GM12864 (cell line): ENCODE measurements around the gene SIM1.

Experiments used
- DNase-seq: peaks from one replicate; pipeline ENCODE4 v3.0.0-alpha.2; 2011; ENCODE audit warnings: low read depth
- H3K4me3 ChIP-seq: 2 replicates; pipeline ENCODE4 v1.5.1; 2011; ENCODE audit warnings: mild to moderate bottlenecking, low read depth, low read length, control low read depth
- TF ChIP-seq, protein P1 (sequence below): IDR thresholded peaks from 2 replicates; pipeline ENCODE4 v1.5.1; 2011; ENCODE audit warnings: low read depth, mild to moderate bottlenecking, moderate library complexity, low read length, control low read depth, inconsistent platforms; ENCODE audit errors: missing control alignments

Gene SIM1

DNA sequence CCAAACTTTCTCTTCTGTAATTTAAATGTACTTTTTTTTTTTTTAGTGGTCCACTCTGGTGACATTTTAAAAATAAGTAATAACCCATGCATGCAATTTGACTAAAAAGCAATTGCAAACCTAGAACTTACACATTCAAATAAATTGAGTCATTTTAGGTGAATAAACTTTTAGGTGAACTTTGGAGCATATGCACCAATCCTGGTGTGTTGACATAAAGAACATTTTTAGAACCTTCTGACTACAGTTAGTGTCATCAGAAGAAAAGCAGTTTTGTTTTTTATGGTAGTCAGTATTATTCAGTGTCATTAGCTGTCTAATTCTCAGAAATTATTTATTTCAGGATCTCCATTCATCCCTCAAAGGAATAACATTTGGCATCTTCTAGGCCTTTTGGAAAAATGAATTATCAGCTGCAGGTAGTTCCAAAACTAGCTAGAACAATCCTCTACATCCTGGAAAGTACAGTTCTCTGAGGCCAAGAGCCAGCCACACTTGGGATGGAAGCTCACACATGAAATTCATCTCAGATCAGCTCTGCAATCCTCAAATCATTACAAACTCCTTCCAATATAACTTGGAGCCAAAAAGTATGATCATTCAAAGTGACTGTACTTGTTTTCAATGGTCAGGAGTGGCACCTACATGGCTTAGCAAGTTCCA is 38.5 kb upstream of the SIM1 start:
- DNase-seq = no peak
- TF ChIP-seq, protein P1, sequence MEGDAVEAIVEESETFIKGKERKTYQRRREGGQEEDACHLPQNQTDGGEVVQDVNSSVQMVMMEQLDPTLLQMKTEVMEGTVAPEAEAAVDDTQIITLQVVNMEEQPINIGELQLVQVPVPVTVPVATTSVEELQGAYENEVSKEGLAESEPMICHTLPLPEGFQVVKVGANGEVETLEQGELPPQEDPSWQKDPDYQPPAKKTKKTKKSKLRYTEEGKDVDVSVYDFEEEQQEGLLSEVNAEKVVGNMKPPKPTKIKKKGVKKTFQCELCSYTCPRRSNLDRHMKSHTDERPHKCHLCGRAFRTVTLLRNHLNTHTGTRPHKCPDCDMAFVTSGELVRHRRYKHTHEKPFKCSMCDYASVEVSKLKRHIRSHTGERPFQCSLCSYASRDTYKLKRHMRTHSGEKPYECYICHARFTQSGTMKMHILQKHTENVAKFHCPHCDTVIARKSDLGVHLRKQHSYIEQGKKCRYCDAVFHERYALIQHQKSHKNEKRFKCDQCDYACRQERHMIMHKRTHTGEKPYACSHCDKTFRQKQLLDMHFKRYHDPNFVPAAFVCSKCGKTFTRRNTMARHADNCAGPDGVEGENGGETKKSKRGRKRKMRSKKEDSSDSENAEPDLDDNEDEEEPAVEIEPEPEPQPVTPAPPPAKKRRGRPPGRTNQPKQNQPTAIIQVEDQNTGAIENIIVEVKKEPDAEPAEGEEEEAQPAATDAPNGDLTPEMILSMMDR = no peak

DNA sequence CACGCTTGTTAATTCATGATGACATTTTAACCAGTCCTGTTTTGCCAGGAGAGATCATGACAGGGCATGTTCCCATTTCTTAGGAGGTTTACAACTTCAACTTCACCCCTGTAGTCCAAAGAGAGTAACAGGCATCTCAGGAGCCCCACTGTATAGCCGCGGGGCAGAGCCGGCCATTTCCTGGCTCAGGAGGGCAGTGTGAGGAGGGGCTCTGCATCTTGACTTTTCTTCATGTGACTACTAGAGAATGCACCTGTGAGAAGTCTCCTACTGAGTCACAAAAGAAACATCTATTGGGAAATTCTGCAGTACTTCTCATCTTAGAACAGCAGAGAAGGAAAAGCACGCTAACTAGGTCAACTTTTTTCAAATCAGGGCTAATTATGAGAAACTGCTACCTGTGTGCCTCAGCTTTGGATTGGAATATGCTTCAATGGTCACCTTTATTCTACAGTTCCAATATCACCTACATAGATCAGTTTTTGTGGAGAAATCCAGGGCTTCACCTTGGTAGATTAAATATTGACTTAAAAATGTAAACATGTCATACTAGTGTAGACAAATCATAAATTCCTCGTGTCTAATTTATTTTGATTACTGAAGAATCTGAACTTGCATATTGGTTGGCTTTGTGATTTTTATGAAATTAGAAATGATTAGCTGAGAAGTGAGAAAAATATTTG is 28.6 kb upstream of the SIM1 start:
- DNase-seq = no peak
- H3K4me3 ChIP-seq = no peak overlapping the region
- TF ChIP-seq, protein P1 = no peak

More for the DNA sequence above, 38.5 kb upstream of the SIM1 start:
- H3K4me3 ChIP-seq = no peak overlapping the region

DNA sequence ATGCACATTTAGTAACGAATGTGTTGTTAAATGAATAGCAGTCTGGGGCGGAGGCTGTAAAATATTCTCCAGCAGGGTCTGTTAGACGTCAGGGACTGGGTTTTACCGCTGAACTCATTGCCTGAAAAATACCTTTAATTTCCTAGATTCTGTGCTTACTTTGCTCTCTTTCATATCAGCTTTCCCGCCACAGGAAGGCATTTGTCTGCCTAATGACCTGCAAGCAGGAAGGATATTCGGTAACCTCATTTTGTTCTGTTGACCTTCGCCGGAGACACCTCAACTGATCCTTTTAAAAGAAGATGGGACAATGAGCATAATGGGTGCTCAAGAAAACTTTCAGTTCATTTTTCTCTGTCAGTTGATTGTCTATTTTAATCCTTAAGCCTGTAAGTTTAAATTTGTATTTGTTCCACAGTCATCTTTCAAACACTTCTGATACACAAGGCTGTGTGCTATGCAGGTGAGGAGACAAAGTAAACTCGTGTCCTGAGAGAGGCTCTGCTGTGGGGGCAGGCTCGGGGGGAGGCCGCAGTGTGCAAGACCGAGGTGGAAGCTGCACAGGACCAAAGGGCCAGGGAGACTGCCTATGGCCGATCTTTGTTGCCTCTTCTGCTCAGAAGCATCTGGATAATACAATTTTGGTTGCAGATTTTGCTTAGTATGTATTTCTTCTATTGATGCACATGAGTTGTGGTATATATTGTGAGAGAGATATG is 27.4 kb upstream of the SIM1 start:
- DNase-seq = no peak

DNA sequence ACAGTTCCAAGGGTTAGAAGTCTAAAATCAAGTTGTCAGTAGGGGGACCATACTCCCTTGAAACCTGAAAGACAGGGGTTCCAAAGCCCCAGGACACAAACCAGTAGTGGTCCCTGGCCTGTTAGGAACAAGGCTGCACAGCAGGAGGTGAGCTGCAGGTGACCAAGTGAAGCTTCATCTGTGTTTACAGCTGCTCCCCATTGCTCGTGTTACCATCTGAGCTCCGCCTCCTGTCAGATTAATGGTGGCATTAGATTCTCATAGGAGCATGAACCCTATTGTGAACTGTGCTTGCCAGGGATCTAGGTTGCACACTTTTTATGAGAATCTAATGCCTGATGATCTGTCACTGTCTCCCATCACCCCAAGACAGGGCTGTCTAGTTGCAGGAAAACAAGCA is 25.3 kb upstream of the SIM1 start:
- DNase-seq = no peak
- H3K4me3 ChIP-seq = no peak overlapping the region
- TF ChIP-seq, protein P1 = no peak

More for the DNA sequence above, 27.4 kb upstream of the SIM1 start:
- TF ChIP-seq, protein P1 = no peak
- H3K4me3 ChIP-seq = no peak overlapping the region

DNA sequence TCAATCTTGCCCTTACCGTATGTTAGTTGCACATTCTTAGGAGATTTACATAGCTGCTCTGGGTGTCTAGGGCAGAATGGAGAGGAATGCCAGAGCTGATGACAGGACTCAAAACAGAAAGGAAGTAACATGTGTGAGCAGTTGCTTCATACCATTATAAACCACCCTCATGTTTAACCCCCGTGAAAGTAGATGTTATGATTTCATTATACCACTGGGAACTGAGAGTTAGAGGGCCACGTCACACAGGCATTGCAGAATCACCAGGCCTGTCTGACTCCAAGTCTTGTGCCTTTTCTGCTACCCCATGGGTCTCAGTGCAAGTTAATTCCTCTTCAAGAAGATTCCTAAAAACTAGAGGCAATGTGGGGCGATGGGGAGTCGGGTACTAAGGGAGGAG is 23.5 kb upstream of the SIM1 start:
- TF ChIP-seq, protein P1 = no peak
- no peak for DNase-seq
- H3K4me3 ChIP-seq = no peak overlapping the region

DNA sequence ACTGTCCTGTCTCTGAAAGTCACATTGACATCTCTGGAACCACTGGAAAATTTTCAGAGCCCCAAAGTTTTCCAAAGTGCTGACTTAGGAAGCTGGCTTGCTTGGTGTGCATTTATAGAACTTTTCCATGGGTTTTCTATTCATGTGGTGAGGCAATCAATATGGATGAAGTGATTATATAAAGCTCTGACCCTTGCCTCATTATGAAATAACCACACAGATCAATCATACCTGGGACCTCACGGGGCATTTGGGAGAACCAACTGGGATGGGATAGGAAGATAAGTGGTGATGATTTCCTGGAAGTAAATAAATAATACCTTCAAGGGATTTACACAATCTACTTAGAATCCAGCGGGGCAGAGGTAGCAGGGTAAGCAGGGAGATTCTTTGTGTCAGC is 22.9 kb upstream of the SIM1 start:
- H3K4me3 ChIP-seq = no peak overlapping the region
- no peak for DNase-seq
- TF ChIP-seq, protein P1 = no peak
